Endothelial cell of umbilical vein (primary cell): ENCODE data around the gene KRT71. TPM values are rescaled to one million over a fixed set of nuclear protein-coding genes. Genes with fewer than 3 reads are reported as not detected.

Experiments
- BruUV-seq: library from RNA; stranded (reverse); fragments of 400-500 nt; replicated peaks from 2 replicates; lab custom pipeline; 2021; lab: Mats Ljungman, UMichigan
- CTCF ChIA-PET: fragments of 300-600, 350-600 bp; sonication (Branson Sonifier 250); formaldehyde crosslinking; loops from one replicate; lab custom pipeline; 2021; ENCODE audit warnings: antibody characterized with exemption, inconsistent platforms; lab: Charles Lee
- POLR2A ChIA-PET: fragments of 300-600, 350-600 bp; sonication (Branson Sonifier 250); formaldehyde crosslinking; loops from one replicate; lab custom pipeline; 2021; ENCODE audit warnings: antibody characterized with exemption, inconsistent platforms; lab: Charles Lee
- DNase-seq: peaks from one replicate; pipeline ENCODE4 v3.0.0-alpha.2; 2011; ENCODE audit warnings: low read depth, low spot score
- FAIRE-seq: peaks from 2 replicates; lab custom pipeline; 2011; peaks lifted over from hg19 to GRCh38; lab: Jason Lieb, UNC
- H2AFZ ChIP-seq: 2 replicates; pipeline ENCODE4 v1.6.0; 2012; ENCODE audit warnings: low read depth, low read length, control low read depth, inconsistent platforms
- H3K27ac ChIP-seq: 2 replicates; pipeline ENCODE4 v1.5.1; 2011; ENCODE audit warnings: low read depth, mild to moderate bottlenecking, control low read depth, low read length, moderate library complexity; ENCODE audit not compliant: insufficient read depth
- H3K27me3 ChIP-seq, 2 experiments: 2 replicates each; pipeline versions ENCODE4 v1.6.0 to v1.6.1; 2011; ENCODE audit warnings: low read length in 2 of 2, mixed read lengths in 1 of 2; ENCODE audit not compliant: control insufficient read depth in 2 of 2, insufficient read depth in 2 of 2
- H3K36me3 ChIP-seq, 2 experiments: 2 replicates in 1 of 2; 3 replicates in 1 of 2; pipeline ENCODE4 v1.5.1; 2011; ENCODE audit warnings: low read length in 2 of 2, mild to moderate bottlenecking in 1 of 2, moderate library complexity in 1 of 2; ENCODE audit not compliant: control insufficient read depth in 2 of 2, insufficient read depth in 2 of 2; ENCODE audit errors: extremely low read depth in 1 of 2
- H3K4me1 ChIP-seq: 3 replicates; pipeline ENCODE4 v1.5.1; 2011; ENCODE audit warnings: mild to moderate bottlenecking, low read length; ENCODE audit not compliant: control insufficient read depth, insufficient read depth; ENCODE audit errors: extremely low read depth
- H3K4me2 ChIP-seq: 2 replicates; pipeline ENCODE4 v1.6.1; 2011; ENCODE audit warnings: low read length, control low read depth, mixed read lengths; ENCODE audit not compliant: insufficient read depth
- H3K4me3 ChIP-seq, 3 experiments: fragments of 200-600 bp in 1 of 3; sonication (generic), shearing (Covaris generic) in 1 of 3; replicated peaks in 1 of 3; 2 replicates each; pipeline ENCODE4 v1.5.1; 2011 to 2016; ENCODE audit warnings: control low read depth in 3 of 3, low read length in 3 of 3, mild to moderate bottlenecking in 2 of 3, inconsistent platforms in 1 of 3, low read depth in 1 of 3, moderate library complexity in 1 of 3; ENCODE audit not compliant: insufficient read depth in 1 of 3
- H3K79me2 ChIP-seq: 2 replicates; pipeline ENCODE4 v1.6.0; 2012; ENCODE audit warnings: low read length, inconsistent platforms; ENCODE audit not compliant: control insufficient read depth, insufficient read depth
- H3K9ac ChIP-seq: replicated peaks from 2 replicates; pipeline ENCODE3; 2011; ENCODE audit warnings: low read length, control low read depth; ENCODE audit not compliant: insufficient read depth; ENCODE audit errors: extremely low read depth
- H3K9me1 ChIP-seq: replicated peaks from 3 replicates; pipeline ENCODE4 v1.6.0; 2011; ENCODE audit warnings: mild to moderate bottlenecking, low read length; ENCODE audit not compliant: control insufficient read depth, insufficient read depth; ENCODE audit errors: extremely low read depth
- H3K9me3 ChIP-seq: replicated peaks from 2 replicates; pipeline ENCODE4 v1.5.1; 2012; ENCODE audit warnings: low read length, inconsistent platforms; ENCODE audit not compliant: control insufficient read depth, insufficient read depth
- H4K20me1 ChIP-seq: replicated peaks from 2 replicates; pipeline ENCODE3; 2011; ENCODE audit warnings: mild to moderate bottlenecking, low read length; ENCODE audit not compliant: control insufficient read depth, insufficient read depth; ENCODE audit errors: extremely low read depth
- CTCF ChIP-seq, 2 donors: IDR thresholded peaks; 1 replicate in 1 of 2; 2 replicates in 1 of 2; pipeline ENCODE4 v1.5.1; 2011; ENCODE audit warnings: low read length in 2 of 2, mild to moderate bottlenecking in 2 of 2, moderate library complexity in 2 of 2, control low read depth in 1 of 2, inconsistent platforms in 1 of 2, low read depth in 1 of 2; ENCODE audit not compliant: insufficient read depth in 1 of 2; ENCODE audit errors: extremely low read depth in 1 of 2
- EZH2 ChIP-seq: IDR thresholded peaks from 2 replicates; pipeline ENCODE4 v1.6.1; 2012; ENCODE audit warnings: borderline replicate concordance, low read depth, mild to moderate bottlenecking, moderate library complexity, low read length, inconsistent platforms; ENCODE audit not compliant: severe bottlenecking
- FOS ChIP-seq: IDR thresholded peaks from 2 replicates; pipeline ENCODE4 v1.6.1; 2011; ENCODE audit warnings: mild to moderate bottlenecking, low read length, moderate library complexity, borderline replicate concordance; ENCODE audit not compliant: insufficient read depth
- GATA2 ChIP-seq: IDR thresholded peaks from 2 replicates; pipeline ENCODE4 v1.7.0; 2011; ENCODE audit warnings: low read depth, mild to moderate bottlenecking, moderate library complexity, mixed read lengths, low read length; ENCODE audit not compliant: insufficient read length, insufficient read depth
- JUN ChIP-seq: IDR thresholded peaks from 2 replicates; pipeline ENCODE4 v1.6.1; 2011; ENCODE audit warnings: borderline replicate concordance, low read depth; ENCODE audit not compliant: insufficient read length, insufficient read depth
- MAX ChIP-seq: IDR thresholded peaks from 2 replicates; pipeline ENCODE4 v1.6.1; 2011; ENCODE audit not compliant: insufficient read depth, insufficient read length
- MYC ChIP-seq: IDR thresholded peaks from one replicate; pipeline ENCODE4 v1.6.1; 2011; ENCODE audit warnings: mild to moderate bottlenecking, low read depth, low read length
- POLR2A ChIP-seq: IDR thresholded peaks from 2 replicates; pipeline ENCODE4 v1.6.1; 2012; ENCODE audit warnings: low read depth, mild to moderate bottlenecking, control low read depth, low read length
- POLR2AphosphoS5 ChIP-seq: IDR thresholded peaks from 2 replicates; pipeline ENCODE4 v1.6.1; 2012; ENCODE audit warnings: low read depth, mild to moderate bottlenecking, control low read depth, low read length, moderate library complexity; ENCODE audit not compliant: insufficient read depth
- dilution Hi-C: fragments of 300-500 bp; cut with MboI; formaldehyde crosslinking; loops from one replicate; pipeline ENCODE4 v1.15.0; 2019; ENCODE audit warnings: low sequenced_read_pairs; ENCODE audit not compliant: extremely low pct_ligation_motif_present
- intact Hi-C: fragments of 100-400 bp; cut with micrococcal nuclease; formaldehyde crosslinking; loops from one replicate; pipeline ENCODE4 v1.10.0; 2022
- polyA plus RNA-seq, 4 experiments: library from polyadenylated mRNA; depleted of rRNA in 3 of 4; stranded (reverse) in 3 of 4; unstranded in 1 of 4; fragments of >200 nt; gene quantifications; 2 replicates each; pipeline versions ENCODE4 v1.2.1 to v1.2.3, GENCODE V29; 2011 to 2012; ENCODE audit warnings: missing spikeins in 1 of 4
- total RNA-seq: library from RNA; stranded (reverse); gene quantifications from 2 replicates; pipeline ENCODE4 v1.2.3, GENCODE V29; 2021

Gene KRT71
- total and polyA plus RNA-seq, 2 donors (not counting 3 experiments of a cell fraction or from before 2014, with no cell fraction given) = not detected

- no peaks in the 10 kb centered on the region for H3K36me3 ChIP-seq
- no peak overlapping the region for H3K4me3 ChIP-seq
- no peak overlapping the region for H2AFZ ChIP-seq
- H3K4me2 ChIP-seq = no peak overlapping the region
- TF ChIP-seq POLR2A = no peak
- no peak for TF ChIP-seq MYC
- no peak for TF ChIP-seq GATA2
- TF ChIP-seq POLR2AphosphoS5 = no peak
- no peak for TF ChIP-seq JUN
- TF ChIP-seq FOS = no peak
- TF ChIP-seq EZH2 = no peak
- TF ChIP-seq MAX = no peak
- no peak for TF ChIP-seq CTCF (IDR thresholded peaks at IDR 0.05; ENCODE audit: extremely low read depth in 1 of 2, insufficient read depth in 1 of 2, low read depth in 1 of 2, low read length in 2 of 2)
- H3K27me3 ChIP-seq = peaks cover 4 to 7% of the 10 kb centered on the region in 2 experiments
- no peaks in the 10 kb centered on the region for H3K9me3 ChIP-seq
- DNase-seq = no peak
- FAIRE-seq = no peak
- no peaks in the 10 kb centered on the region for H3K4me1 ChIP-seq
- ChIA-PET CTCF (interaction anchor here (0.6 to 1.1 kb wide), 3 partner anchors 306 to 421 kb away, joined by 3 to 4 read pairs (median 3); no protein-coding TSS in a partner anchor), POLR2A (no interaction called here)
- no peaks in the 10 kb centered on the region for H4K20me1 ChIP-seq
- H3K79me2 ChIP-seq = no peaks in the 10 kb centered on the region
- H3K27ac ChIP-seq = no peak overlapping the region
- H3K9ac ChIP-seq = no peak overlapping the region
- dilution Hi-C loops (no loop called here), intact Hi-C loops (no loop called here)
- BruUV-seq = no TSS peak
- H3K9me1 ChIP-seq = no peaks in the 10 kb centered on the region
These were observed 7.0 kb upstream of the KRT71 start for GRCh38 chr12:52559979-52560378.
